Thyroid gland (tissue), 4 donors: ENCODE data around the gene ZIC5. TPM values are rescaled to one million over a fixed set of nuclear protein-coding genes. Genes with fewer than 3 reads are reported as not detected.

Source experiments
- DNase-seq, 2 donors: peaks; one replicate each; pipeline ENCODE4 v3.0.0-alpha.2; 2019
- H3K27ac ChIP-seq, 3 donors: fragments of 200-600 bp; sonication (generic); 1 replicate in 2 of 3; 2 replicates in 1 of 3; pipeline ENCODE4 v1.5.1; 2016 to 2019; ENCODE audit warnings: mild to moderate bottlenecking in 1 of 3, moderate library complexity in 1 of 3
- H3K27me3 ChIP-seq: fragments of 200-600 bp; sonication (generic); one replicate; pipeline ENCODE4 v1.5.1; 2019
- H3K36me3 ChIP-seq, 2 donors: fragments of 200-600 bp; sonication (generic); one replicate each; pipeline ENCODE4 v1.5.1; 2016 to 2019
- H3K4me1 ChIP-seq, 2 donors: fragments of 200-600 bp; sonication (generic); one replicate each; pipeline ENCODE4 v1.5.1; 2017 to 2019
- H3K4me3 ChIP-seq, 3 donors: fragments of 200-600 bp; sonication (generic); replicated peaks in 1 of 3; 1 replicate in 2 of 3; 2 replicates in 1 of 3; pipeline ENCODE4 v1.5.1; 2016; ENCODE audit warnings: mild to moderate bottlenecking in 1 of 3
- H3K9me3 ChIP-seq: fragments of 200-600 bp; sonication (generic); one replicate; pipeline ENCODE4 v1.5.1; 2017
- CTCF ChIP-seq, 6 experiments: fragments of 200-600 bp in 3 of 6; fragments of 450-650 bp in 3 of 6; sonication (generic) in 3 of 6; IDR thresholded peaks; one replicate each; pipeline ENCODE4 v1.5.1; 2016 to 2019; ENCODE audit warnings: antibody characterized with exemption in 6 of 6, mild to moderate bottlenecking in 2 of 6, inconsistent platforms in 1 of 6, moderate library complexity in 1 of 6
- POLR2A ChIP-seq, 2 donors: fragments of 450-650 bp; IDR thresholded peaks; one replicate each; pipeline ENCODE4 v1.6.1; 2017; ENCODE audit warnings: antibody characterized with exemption in 2 of 2, mild to moderate bottlenecking in 2 of 2, moderate library complexity in 1 of 2
- WGBS, 2 donors: methylation state at CpG; one replicate each; pipeline ENCODE4 v1.1.5; 2017; 5-methylcytosine and 5-hydroxymethylcytosine counted together
- intact Hi-C: fragments of 100-400 bp; cut with DNase I; formaldehyde crosslinking; loops from one replicate; pipeline ENCODE4 v1.15.1; 2023
- total RNA-seq, 4 donors: library from RNA; depleted of rRNA; stranded (reverse); fragments of >200 nt; gene quantifications; one replicate each; pipeline ENCODE4 v1.2.3, GENCODE V29; 2016

ZIC5 gene
- total RNA-seq, 4 donors from 2014 or later, result not detected

DNA sequence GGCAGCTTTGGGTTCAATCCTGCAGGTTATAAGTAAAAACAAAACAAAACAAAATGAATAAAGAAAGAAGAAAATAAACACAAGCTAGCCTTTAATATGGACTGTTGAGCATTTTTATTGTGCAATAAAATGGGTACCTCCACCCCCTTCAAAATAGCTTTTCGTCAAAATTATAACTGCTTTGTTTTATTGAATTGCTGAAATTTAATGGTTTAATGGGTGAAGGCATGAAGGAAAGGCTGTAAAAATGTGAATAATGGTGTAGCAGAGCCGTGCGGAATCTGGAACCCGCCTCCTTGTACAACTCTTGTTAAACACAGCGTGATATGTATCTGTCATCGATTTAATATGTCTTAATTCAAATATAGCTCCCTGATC is 2.2 kb upstream of the ZIC5 start:
- H3K27me3 ChIP-seq, result peaks cover 84% of the 10 kb centered on the region
- intact Hi-C loops, result loop anchor here (2.0 kb wide), 1 partner anchor 17 kb away; no protein-coding TSS in a partner anchor
- H3K27ac ChIP-seq, result no peak overlapping the region
- WGBS, 2 donors, result 19 to 22% methylated on average over 6 of the region's 6 CpGs
- H3K9me3 ChIP-seq, result no peaks in the 10 kb centered on the region
- peaks cover 11 to 24% of the 10 kb centered on the region in 2 donors for H3K4me1 ChIP-seq
- H3K4me3 ChIP-seq, result no peak overlapping the region
- no peak for TF ChIP-seq POLR2A (IDR thresholded peaks at IDR 0.05)
- no peak for TF ChIP-seq CTCF (IDR thresholded peaks at IDR 0.05)
- no peaks in the 10 kb centered on the region for H3K36me3 ChIP-seq
- no peak for DNase-seq

GRCh38 chr13:99973163-99973807 is 1.7 kb upstream of the ZIC5 start:
- WGBS, 2 donors, result 16 to 18% methylated on average over 11 of the region's 11 CpGs
- no peak for DNase-seq
- H3K4me1 ChIP-seq, result peaks cover 16 to 29% of the 10 kb centered on the region in 2 donors
- TF ChIP-seq CTCF (IDR thresholded peaks at IDR 0.05) (no peak), POLR2A (IDR thresholded peaks at IDR 0.05) (no peak)
- no peaks in the 10 kb centered on the region for H3K9me3 ChIP-seq
- no peaks in the 10 kb centered on the region for H3K36me3 ChIP-seq
- intact Hi-C loops, result loop anchor here (2.0 kb wide), 1 partner anchor 18 kb away; no protein-coding TSS in a partner anchor
- H3K27ac ChIP-seq, result no peak overlapping the region
- H3K4me3 ChIP-seq, result no peak overlapping the region
- H3K27me3 ChIP-seq, result peaks cover 84% of the 10 kb centered on the region

- no peak for TF ChIP-seq POLR2A (IDR thresholded peaks at IDR 0.05)
- no peak for TF ChIP-seq CTCF (IDR thresholded peaks at IDR 0.05)
- no peaks in the 10 kb centered on the region for H3K9me3 ChIP-seq
- WGBS, 2 donors, result 14 to 17% methylated on average over 18 of the region's 18 CpGs
- no peak overlapping the region for H3K27ac ChIP-seq
- DNase-seq, result no peak
- H3K4me3 ChIP-seq, result no peak overlapping the region
- H3K36me3 ChIP-seq, result no peaks in the 10 kb centered on the region
- intact Hi-C loops, result loop anchor here (2.0 kb wide), 1 partner anchor 19 kb away; no protein-coding TSS in a partner anchor
- H3K4me1 ChIP-seq, result peaks cover 20 to 35% of the 10 kb centered on the region in 2 donors
- peaks cover 84% of the 10 kb centered on the region for H3K27me3 ChIP-seq
These were observed 694 bp upstream of the ZIC5 start for GRCh38 chr13:99972190-99972731.

DNA sequence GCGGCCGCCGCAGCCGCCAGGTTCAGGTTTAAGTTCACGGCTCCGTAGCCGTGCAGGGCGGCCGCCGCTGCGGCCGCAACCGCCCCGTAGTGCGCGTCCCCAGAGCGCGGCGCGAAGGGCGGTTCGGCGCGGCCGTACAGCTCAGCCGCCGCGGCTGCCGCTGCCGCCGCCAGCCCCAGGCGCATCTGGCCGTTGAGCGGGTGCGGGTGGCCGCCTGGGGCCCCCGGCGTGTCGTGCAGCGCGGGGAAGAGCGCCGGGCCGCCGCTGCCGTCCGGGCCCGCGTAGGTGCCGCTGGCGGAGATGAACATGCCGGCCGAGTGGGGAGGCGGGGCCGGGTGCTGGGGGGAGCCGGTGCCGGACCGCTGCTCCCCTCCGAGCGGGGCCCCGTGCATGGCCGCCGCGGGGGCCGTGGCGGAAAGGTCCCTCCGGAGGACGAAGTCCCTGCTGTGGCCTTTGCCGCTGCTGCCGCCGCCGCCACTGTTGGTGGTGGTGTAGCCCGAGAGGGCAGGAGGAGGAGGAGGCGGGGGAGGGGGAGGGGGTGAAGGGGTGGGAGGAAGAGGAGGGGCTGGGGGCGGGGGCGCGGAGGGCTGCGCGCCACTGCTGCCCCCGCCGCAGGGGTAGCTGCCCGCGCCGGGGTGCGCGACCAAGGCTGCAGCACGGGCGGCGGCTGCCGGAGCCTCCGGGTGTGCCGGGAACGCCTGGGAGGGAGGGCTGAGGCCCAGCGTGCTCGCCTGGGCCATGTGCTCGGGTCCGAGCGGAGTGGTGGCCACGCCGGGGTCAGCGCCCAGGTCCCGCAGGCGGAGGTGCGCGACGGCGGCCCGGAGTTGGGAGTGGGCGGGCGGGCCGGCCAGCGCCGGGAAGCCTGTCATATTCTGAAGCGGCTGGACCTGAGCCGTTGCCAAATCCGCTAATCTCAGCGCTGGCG is 654 bp downstream of the ZIC5 start:
- intact Hi-C loops, result no loop called here
- no peak for DNase-seq
- H3K9me3 ChIP-seq, result no peaks in the 10 kb centered on the region

More for the DNA sequence above, 654 bp downstream of the ZIC5 start:
- 3% methylated on average over 26 of the region's 118 CpGs; no CpG with 5 or more reads in 1 of the 2 donors for WGBS, 2 donors
- Histone ChIP-seq H3K27ac (no peak overlapping the region), H3K4me1 (peaks cover 20 to 35% of the 10 kb centered on the region in 2 donors), H3K36me3 (no peaks in the 10 kb centered on the region), H3K4me3 (peak overlapping the region in 1 of 3 donors; percentile 6), H3K27me3 (peaks cover 80% of the 10 kb centered on the region)
- TF ChIP-seq CTCF (IDR thresholded peaks at IDR 0.05) (no peak), POLR2A (IDR thresholded peaks at IDR 0.05) (no peak)
